ENCODE results near the gene CDHR4.
"Not testable (repeated sequence)": the region's sequence is repeated elsewhere in the genome, so short reads cannot be mapped to it uniquely, and the experiment has no call there.

CDHR4 gene

DNA sequence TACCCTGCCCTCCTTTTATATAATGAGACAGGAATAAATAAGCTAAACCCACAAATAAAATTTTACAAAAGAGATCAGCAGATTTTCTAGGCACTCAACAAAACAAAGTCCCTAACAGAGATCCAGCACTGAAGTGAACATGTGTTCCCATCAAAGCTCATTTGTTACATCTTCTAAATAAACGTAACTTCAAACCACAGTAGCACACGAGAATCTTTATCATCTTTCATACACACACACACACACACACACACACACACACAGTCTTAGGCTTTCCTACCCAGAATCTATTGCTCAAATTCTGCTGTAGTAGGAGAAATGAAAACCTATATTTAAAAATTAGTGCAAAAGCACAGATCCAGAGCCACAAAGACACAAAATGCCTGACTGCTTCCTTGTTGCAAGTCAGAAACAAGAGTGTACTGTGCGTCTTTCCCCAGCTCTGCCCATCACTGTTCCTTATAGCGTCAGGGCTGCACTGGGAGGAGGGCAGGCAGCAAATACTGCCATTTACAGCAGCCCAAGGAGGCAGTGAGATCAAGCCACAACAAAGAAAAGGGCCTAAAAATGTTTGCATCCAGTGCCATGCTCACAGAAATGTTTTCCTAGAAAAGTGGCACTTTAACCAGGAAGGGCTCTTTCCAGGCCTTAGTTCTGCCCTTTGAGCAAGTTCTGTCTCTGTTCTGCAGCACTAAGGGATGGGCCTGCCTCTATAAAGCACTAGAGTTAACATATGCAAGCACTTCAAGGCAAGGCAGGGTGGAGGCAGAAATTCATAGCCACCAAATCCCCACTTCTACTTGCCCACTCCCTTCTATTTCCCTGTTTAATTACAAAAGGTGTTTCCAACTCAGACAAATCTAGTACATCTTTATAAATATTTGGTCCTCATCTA lies 19.3 kb downstream of the CDHR4 start:
- no peak for DNase-seq (ENCODE audit: low read depth)

- no peak for DNase-seq (ENCODE audit: low read depth)
Measured at GRCh38 chr3:49779358-49780079, 20.2 kb downstream of the CDHR4 start.

DNA sequence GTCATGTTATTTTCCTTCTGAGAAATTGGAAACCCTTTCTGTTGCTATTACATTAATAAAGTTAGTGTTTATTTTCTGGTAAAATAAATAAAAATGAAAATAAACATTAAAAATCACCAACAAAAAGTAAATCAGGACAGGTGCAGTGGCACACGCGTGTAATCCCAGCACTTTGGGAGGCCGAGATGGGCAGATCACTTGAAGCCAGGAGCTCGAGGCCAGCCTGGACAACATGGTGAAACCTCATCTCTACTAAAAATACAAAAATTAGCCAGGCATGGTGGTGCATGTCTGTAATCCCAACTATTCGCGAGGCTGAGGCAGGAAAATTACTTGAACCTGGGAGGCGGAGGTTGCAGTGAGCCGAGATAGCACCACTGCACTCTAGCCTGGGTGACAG lies 23.6 kb downstream of the CDHR4 start:
- not testable (repeated sequence) for DNase-seq (ENCODE audit: low read depth)

GRCh38 chr3:49775538-49775937 lies 24.1 kb downstream of the CDHR4 start:
- DNase-seq (ENCODE audit: low read depth), result no peak

DNA sequence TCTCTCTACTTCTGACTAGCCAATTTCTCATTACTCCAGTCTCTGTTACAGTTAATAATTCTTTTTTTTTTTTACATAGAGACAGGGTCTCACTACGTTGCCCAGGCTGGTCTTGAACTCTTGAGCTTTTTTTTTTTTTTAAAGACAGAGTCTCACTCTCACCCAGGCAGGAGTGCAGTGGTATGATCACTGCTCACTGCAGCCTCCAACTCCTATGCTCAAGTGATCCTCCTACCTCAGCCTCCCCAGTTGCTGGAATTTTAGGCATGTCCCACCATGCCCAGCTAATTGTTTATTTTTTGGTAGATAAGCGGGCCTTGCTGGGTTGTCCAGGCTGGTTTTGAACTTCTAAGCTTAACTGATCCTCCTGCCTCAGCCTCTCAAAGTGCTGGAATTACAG lies 27.0 kb downstream of the CDHR4 start:
- DNase-seq (ENCODE audit: low read depth), result no peak

GRCh38 chr3:49771340-49771938 lies 28.2 kb downstream of the CDHR4 start:
- DNase-seq (ENCODE audit: low read depth), result no peak

DNA sequence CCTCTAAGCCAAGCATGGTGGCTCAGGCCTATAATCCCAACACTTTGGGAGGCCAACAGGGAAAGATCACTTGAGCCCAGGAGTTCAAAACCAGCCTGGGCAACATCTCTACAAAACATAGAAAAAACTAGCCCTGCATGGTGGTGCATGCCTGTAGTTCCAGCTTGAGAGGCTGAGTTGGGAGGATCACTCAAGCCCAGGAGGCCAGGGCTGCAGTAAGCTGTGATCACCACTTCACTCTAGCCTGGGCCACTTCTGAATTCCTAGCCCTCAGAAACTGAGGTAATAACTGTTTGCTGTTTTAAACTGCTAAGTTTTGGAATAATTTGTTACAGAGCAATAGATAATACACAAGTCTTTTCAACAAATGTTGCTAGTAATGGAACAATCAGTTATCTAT lies 29.7 kb downstream of the CDHR4 start:
- no peak for DNase-seq (ENCODE audit: low read depth)

- no peak for DNase-seq (ENCODE audit: low read depth)
Measured at GRCh38 chr3:49769286-49769915, 30.3 kb downstream of the CDHR4 start.

- no peak for DNase-seq (ENCODE audit: low read depth)
Measured at GRCh38 chr3:49763981-49764380, 35.7 kb downstream of the CDHR4 start.

GRCh38 chr3:49761661-49762060 lies 38.0 kb downstream of the CDHR4 start:
- DNase-seq (ENCODE audit: low read depth), result no peak

DNA sequence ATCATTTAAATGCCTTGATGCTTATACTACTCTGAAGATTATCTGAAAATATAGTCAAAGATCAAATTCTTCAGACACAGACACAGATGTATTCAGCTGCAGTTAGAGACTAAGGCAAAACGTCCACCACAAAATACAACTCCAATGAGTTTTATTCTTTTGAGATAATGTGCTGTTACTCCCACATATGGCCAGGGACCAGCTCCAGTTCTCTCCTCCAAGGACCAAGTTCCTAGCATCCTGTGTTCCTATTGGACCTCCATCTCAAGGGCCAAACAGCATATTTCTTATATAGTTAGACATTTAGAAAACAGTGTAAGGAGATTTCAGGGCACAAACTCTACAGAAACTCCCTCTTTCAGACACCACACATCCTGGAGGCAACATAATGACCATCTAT lies 40.4 kb downstream of the CDHR4 start:
- DNase-seq (ENCODE audit: low read depth), result no peak

GRCh38 chr3:49757197-49757596 lies 42.5 kb downstream of the CDHR4 start:
- no peak for DNase-seq (ENCODE audit: low read depth)

- no peak for DNase-seq (ENCODE audit: low read depth)
Measured at GRCh38 chr3:49756036-49756435, 43.6 kb downstream of the CDHR4 start.

DNA sequence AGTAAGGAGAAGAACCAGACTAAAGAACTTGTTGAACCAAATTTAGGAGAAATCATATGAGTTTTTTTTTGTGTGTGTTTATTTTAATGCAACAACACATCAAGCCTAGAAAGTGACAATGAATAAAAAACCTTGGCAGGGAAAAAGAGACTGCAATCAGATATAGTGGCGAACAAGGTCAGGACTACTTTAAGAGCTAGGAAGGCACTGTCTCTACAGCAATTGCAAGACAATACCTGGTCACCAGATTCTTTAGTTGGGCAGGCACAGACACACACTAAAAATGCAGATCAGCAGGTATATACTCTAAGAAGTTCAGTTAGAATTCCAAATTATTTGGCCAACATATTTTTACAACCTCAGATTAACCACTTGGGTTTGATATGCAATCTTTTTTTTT lies 45.1 kb downstream of the CDHR4 start:
- DNase-seq (ENCODE audit: low read depth), result no peak

- no peak for DNase-seq (ENCODE audit: low read depth)
Measured at GRCh38 chr3:49751501-49751900, 48.2 kb downstream of the CDHR4 start.

DNA sequence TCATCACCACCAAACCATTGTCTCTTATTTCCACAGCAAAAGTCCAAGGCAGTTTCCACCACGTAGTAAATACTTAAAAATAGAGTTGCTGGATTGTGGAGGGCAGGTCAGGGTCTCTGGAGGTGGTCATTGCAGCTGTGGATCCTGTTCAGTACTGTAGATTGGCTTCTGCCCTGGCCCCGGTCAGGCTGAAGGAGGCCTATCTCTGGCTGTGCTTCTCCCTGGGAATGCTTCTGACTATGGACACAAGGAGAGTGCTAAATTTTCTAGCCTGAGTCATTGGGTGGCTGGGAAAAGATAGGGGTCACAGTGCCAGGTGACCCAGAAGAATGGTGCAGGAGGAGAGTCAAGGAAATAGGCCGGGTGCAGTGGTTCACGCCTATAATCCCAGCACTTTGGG lies 49.6 kb downstream of the CDHR4 start:
- no peak for DNase-seq (ENCODE audit: low read depth)

- not testable (repeated sequence) for DNase-seq (ENCODE audit: low read depth)
Measured at GRCh38 chr3:49748874-49749273, 50.8 kb downstream of the CDHR4 start.

- DNase-seq (ENCODE audit: low read depth), result no peak
Measured at GRCh38 chr3:49747792-49748480, 51.7 kb downstream of the CDHR4 start.

- DNase-seq (ENCODE audit: low read depth), result no peak
Measured at GRCh38 chr3:49745986-49746385, 53.7 kb downstream of the CDHR4 start.

Data from CMK (cell line).